HepG2 (cell line): ENCODE data around the gene VPS29. TPM values are rescaled to one million over a fixed set of nuclear protein-coding genes. Genes with fewer than 3 reads are reported as not detected.

Experiments
- ARHGAP35 ChIP-seq: sonication (generic); formaldehyde crosslinking; IDR thresholded peaks from 2 replicates; pipeline ENCODE4 v1.9.0; 2022; ENCODE audit warnings: mild to moderate bottlenecking, inconsistent platforms, moderate library complexity, missing genetic modification reagents, borderline replicate concordance
- ASH2L ChIP-seq: fragments of 300-600, 200-600 bp; sonication (generic); IDR thresholded peaks from 2 replicates; pipeline ENCODE4 v1.7.0; 2017; ENCODE audit warnings: low read depth, mild to moderate bottlenecking, moderate library complexity, mixed read lengths, low read length; ENCODE audit not compliant: insufficient read length
- CBX5 ChIP-seq: sonication (generic); formaldehyde crosslinking; IDR thresholded peaks from 2 replicates; pipeline ENCODE4 v1.4.0; 2020; ENCODE audit warnings: missing genetic modification reagents, borderline replicate concordance
- GFI1 ChIP-seq: sonication (generic); formaldehyde crosslinking; IDR thresholded peaks from 2 replicates; pipeline ENCODE4 v1.5.0; 2020; ENCODE audit warnings: missing genetic modification reagents, mild to moderate bottlenecking, borderline replicate concordance
- GLI4 ChIP-seq: sonication (generic); formaldehyde crosslinking; IDR thresholded peaks from 2 replicates; pipeline ENCODE4 v1.5.1; 2020; ENCODE audit warnings: missing genetic modification reagents, mild to moderate bottlenecking, moderate library complexity, borderline replicate concordance
- HNF1B ChIP-seq: sonication (generic); formaldehyde crosslinking; IDR thresholded peaks from 2 replicates; pipeline ENCODE4 v1.5.1; 2020; ENCODE audit warnings: mild to moderate bottlenecking, moderate library complexity, missing genetic modification reagents
- IRF2 ChIP-seq: IDR thresholded peaks from 2 replicates; pipeline ENCODE4 v1.6.1; 2018; ENCODE audit warnings: missing genetic modification reagents, missing compliant biosample characterization
- MAFK ChIP-seq, 2 experiments: IDR thresholded peaks in 1 of 2; conservative IDR thresholded peaks in 1 of 2; 2 replicates each; pipeline ENCODE4 v1.6.1; 2011; ENCODE audit warnings: improper control_type of control experiment in 2 of 2, low read length in 2 of 2
- MED13 ChIP-seq: sonication (generic); formaldehyde crosslinking; IDR thresholded peaks from 2 replicates; pipeline ENCODE4 v1.5.0; 2020; ENCODE audit warnings: missing genetic modification reagents
- NONO ChIP-seq, 2 experiments: fragments of 450-650 bp in 1 of 2; sonication (generic) in 1 of 2; formaldehyde crosslinking in 1 of 2; IDR thresholded peaks in 1 of 2; conservative IDR thresholded peaks in 1 of 2; 2 replicates each; pipeline versions ENCODE4 v1.6.1 to v1.8.0; 2017 to 2022; ENCODE audit warnings: mild to moderate bottlenecking in 1 of 2, missing genetic modification reagents in 1 of 2, moderate library complexity in 1 of 2
- POGK ChIP-seq: sonication (generic); formaldehyde crosslinking; conservative IDR thresholded peaks from 2 replicates; pipeline ENCODE4 v1.8.0; 2022; ENCODE audit warnings: mild to moderate bottlenecking, moderate library complexity, missing genetic modification reagents
- PRMT3 ChIP-seq: sonication (generic); formaldehyde crosslinking; IDR thresholded peaks from 2 replicates; pipeline ENCODE4 v1.8.1; 2022; ENCODE audit warnings: low read depth, mild to moderate bottlenecking, moderate library complexity, missing genetic modification reagents, borderline replicate concordance
- ZNF264 ChIP-seq: sonication (generic); formaldehyde crosslinking; IDR thresholded peaks from 2 replicates; pipeline ENCODE4 v1.4.0; 2020; ENCODE audit warnings: missing genetic modification reagents
- ZNF7 ChIP-seq: IDR thresholded peaks from 2 replicates; pipeline ENCODE4 v1.6.1; 2016; ENCODE audit warnings: missing biosample characterization, missing genetic modification reagents
- ZSCAN22 ChIP-seq: sonication (generic); formaldehyde crosslinking; IDR thresholded peaks from 2 replicates; pipeline ENCODE4 v1.4.0; 2020; ENCODE audit warnings: mild to moderate bottlenecking, missing genetic modification reagents
- polyA plus RNA-seq, 8 experiments: library from polyadenylated mRNA; depleted of rRNA in 3 of 8; stranded (reverse) in 7 of 8; unstranded in 1 of 8; fragments of >200 nt; fragmentation: Illumina TruSeq in 4 of 8; extraction: Trizol in 4 of 8; gene quantifications; 2 replicates each; pipeline versions ENCODE4 v1.2.1 to v1.2.3, GENCODE V29; 2011 to 2016; ENCODE audit warnings: low read depth in 4 of 8, missing spikeins in 1 of 8, mixed read lengths in 1 of 8; ENCODE audit not compliant: insufficient read depth in 1 of 8
- total RNA-seq, 5 experiments: library from RNA; depleted of rRNA; stranded (reverse); fragments of >200 nt; fragmentation: Illumina TruSeq; extraction: Trizol; gene quantifications; 2 replicates each; pipeline ENCODE4 v1.2.3, GENCODE V29; 2016; ENCODE audit warnings: low read depth in 1 of 5
- TF ChIP-seq, protein P1 (sequence below): sonication (generic); formaldehyde crosslinking; IDR thresholded peaks from 2 replicates; pipeline ENCODE4 v1.5.0; 2020; ENCODE audit warnings: mild to moderate bottlenecking, missing genetic modification reagents
- TF ChIP-seq, protein P2 (sequence below): sonication (generic); formaldehyde crosslinking; IDR thresholded peaks from 2 replicates; pipeline ENCODE4 v1.4.0; 2020; ENCODE audit warnings: missing genetic modification reagents, mild to moderate bottlenecking, borderline replicate concordance

The VPS29 gene
- total and polyA plus RNA-seq, 2 of the 13 experiments (the other 11 are each of a cell fraction or from before 2014, with no cell fraction given) = 107 to 114 TPM

GRCh38 chr12:110449799-110450497 lies 52.0 kb downstream of the VPS29 start, which contains the start of gene ARPC3 (continued):
- peak; percentile 52; the same call in 1 of the 2 replicates for TF ChIP-seq GLI4 (CRISPR knock-in tag)
- peak; percentile 68; the same call in 1 of the 2 replicates for TF ChIP-seq IRF2 (CRISPR knock-in tag)
- TF ChIP-seq NONO (IDR thresholded peaks at IDR 0.05) = no peak
- peak; percentile 87; the same call in 1 of the 2 replicates for TF ChIP-seq NONO (CRISPR knock-in tag; conservative IDR thresholded peaks at IDR 0.05)
- TF ChIP-seq ASH2L = peak; percentile 72
- no peak for TF ChIP-seq MED13 (CRISPR knock-in tag)
- no peak for TF ChIP-seq ZNF7 (CRISPR knock-in tag)
- no peak for TF ChIP-seq PRMT3 (CRISPR knock-in tag)
- no peak for TF ChIP-seq MAFK (conservative IDR thresholded peaks at IDR 0.05 in 1 of 2, IDR thresholded peaks at IDR 0.05 in 1 of 2; ENCODE audit: low read length in 2 of 2)
- no peak; the same call in 1 of the 2 replicates for TF ChIP-seq ARHGAP35 (CRISPR knock-in tag)
- TF ChIP-seq ZSCAN22 (CRISPR knock-in tag) = no peak
- no peak for TF ChIP-seq POGK
- TF ChIP-seq, protein P1, sequence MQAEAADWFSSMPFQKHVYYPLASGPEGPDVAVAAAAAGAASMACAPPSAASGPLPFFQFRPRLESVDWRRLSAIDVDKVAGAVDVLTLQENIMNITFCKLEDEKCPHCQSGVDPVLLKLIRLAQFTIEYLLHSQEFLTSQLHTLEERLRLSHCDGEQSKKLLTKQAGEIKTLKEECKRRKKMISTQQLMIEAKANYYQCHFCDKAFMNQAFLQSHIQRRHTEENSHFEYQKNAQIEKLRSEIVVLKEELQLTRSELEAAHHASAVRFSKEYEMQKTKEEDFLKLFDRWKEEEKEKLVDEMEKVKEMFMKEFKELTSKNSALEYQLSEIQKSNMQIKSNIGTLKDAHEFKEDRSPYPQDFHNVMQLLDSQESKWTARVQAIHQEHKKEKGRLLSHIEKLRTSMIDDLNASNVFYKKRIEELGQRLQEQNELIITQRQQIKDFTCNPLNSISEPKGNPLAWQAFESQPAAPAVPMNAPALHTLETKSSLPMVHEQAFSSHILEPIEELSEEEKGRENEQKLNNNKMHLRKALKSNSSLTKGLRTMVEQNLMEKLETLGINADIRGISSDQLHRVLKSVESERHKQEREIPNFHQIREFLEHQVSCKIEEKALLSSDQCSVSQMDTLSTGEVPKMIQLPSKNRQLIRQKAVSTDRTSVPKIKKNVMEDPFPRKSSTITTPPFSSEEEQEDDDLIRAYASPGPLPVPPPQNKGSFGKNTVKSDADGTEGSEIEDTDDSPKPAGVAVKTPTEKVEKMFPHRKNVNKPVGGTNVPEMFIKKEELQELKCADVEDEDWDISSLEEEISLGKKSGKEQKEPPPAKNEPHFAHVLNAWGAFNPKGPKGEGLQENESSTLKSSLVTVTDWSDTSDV (CRISPR knock-in tag) = no peak
- TF ChIP-seq HNF1B (CRISPR knock-in tag) = peak; percentile 97
- no peak for TF ChIP-seq GFI1
- peak; percentile 77; the same call in 1 of the 2 replicates for TF ChIP-seq ZNF264 (CRISPR knock-in tag)
- TF ChIP-seq, protein P2, sequence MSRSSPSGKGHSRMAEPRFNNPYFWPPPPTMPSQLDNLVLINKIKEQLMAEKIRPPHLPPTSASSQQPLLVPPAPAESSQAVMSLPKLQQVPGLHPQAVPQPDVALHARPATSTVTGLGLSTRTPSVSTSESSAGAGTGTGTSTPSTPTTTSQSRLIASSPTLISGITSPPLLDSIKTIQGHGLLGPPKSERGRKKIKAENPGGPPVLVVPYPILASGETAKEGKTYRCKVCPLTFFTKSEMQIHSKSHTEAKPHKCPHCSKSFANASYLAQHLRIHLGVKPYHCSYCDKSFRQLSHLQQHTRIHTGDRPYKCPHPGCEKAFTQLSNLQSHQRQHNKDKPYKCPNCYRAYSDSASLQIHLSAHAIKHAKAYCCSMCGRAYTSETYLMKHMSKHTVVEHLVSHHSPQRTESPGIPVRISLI (CRISPR knock-in tag) = no peak
- TF ChIP-seq CBX5 (CRISPR knock-in tag) = peak; percentile 49; the same call in 1 of the 2 replicates
